NCI-H2196 (cell line): ENCODE data around the gene TMPRSS12.
"Not testable (repeated sequence)": the region's sequence is repeated elsewhere in the genome, so short reads cannot be mapped to it uniquely, and the experiment has no call there.

Source experiments
- DNase-seq: peaks from one replicate; lab custom pipeline; 2025; ENCODE audit not compliant: unreplicated experiment; lab: John Stamatoyannopoulos, UW

The TMPRSS12 gene

DNA sequence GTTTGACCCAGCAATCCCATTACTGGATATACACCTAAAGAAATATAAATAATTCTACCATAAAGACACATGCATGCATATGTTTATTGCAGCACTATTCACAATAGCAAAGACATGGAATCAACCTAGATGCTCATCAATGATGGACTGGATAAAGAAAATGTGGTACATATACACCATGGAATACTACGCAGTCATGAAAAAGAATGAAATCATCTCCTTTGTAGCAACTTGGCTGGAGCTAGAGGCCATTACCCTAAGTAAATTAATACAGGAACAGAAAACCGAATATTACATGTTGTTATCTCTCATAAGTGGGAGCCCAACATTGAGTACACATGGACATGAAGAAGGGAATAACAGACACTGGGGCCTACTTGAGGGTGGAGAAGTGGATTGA, 13.0 kb downstream of the TMPRSS12 start:
- not testable (repeated sequence) for DNase-seq

DNA sequence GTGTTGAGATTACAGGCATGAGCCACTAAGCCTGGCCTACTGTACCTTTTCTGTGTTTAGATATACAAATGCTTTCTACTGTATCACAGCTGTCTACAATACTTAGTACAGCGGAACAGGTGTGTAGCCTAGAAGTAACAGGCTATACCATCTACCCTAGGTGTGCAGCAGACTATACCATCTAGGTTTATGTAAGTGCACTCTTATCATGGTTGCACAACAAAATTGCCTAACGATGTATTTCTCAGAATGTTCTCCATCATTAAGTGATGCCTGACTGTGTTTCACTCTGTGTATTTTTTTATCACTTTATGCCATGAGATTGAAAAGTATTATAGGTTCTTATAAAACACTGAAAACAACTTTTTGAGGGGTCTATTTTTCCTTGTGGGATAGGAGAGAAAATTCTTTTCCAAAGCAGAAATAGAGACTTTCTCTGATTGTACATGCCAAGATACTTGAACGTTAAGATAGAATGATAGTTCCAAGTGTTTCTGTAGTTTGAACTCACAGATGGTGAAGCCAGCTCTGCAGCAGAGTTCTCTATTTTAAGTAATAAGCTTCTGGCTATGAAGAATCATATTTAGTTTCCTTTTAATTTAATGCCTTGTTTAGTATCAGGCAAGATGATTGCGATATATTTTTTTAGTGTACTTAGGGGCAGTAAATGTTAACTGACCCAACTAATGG, 17.0 kb downstream of the TMPRSS12 start:
- no peak for DNase-seq

DNA sequence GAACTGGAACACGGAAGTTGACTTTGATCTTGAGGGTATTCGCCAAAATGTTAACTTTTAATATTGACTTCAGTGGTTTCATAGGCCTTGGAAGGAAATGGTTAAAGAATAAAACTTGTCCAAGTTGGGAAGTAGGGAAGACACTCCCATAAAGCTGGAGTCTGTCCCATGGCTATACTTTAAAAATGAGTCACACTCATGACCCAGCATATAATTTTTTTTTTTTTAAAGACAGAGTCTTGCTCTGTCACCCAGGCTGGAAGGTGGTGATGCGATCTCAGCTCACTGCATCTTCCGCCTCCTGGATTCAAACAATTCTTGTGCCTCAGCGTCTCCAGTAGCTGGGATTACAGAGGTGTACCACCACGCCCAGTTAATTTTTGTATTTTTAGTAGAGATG, 19.6 kb downstream of the TMPRSS12 start:
- DNase-seq, result no peak

DNA sequence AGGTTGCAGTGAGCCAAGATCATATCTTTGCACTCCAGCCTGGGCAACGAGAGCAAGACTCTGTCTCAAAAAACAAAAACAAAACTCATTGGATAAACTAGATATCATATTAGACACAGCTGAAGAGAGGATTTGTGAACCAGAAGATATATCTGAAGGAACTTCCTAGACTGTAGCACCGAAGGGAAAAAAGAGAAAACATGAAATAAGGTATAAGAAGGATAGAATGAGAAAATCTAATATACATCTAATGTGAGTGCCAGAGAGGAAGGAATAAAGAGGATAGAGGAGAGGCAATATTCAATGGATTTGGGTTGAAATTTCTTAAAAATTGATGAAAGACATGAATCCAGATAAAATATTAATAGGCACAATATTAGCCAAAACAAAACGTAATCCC, 22.5 kb downstream of the TMPRSS12 start:
- no peak for DNase-seq

DNA sequence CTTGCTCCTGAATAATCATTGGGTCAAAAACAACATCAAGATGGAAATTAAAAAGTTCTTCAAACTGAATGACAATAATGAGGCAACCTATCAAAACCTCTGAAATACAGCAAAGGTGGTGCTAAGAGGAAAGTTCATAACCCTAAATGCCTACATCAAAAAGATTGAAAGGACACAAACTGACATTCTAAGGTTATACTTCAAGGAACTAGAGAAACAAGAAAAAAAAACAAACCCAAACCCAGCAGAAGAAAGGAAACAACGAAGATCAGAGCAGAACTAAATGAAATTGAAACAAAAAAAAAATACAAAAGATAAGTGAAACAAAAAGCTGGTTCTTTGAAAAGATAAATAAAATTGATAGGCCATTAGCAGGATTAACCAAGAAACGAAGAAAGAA, 26.2 kb downstream of the TMPRSS12 start:
- DNase-seq, result not testable (repeated sequence)

DNA sequence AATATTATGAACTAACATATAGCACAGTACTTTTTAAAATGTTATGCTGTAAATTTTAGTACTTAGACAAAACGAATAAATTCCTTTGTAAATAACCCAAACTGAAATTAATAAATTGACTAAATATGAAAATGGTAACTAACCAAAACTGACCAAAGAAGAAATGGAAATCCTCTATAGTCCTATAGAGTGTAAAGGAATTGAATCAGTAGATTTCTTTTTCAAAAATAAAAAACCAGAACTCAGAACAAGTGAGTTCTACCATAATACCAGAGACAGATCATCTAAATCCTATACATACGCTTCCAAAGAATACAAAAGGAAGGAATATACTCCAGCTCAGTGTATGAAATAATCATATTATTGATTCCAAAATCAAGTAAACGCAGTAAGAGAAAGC, 39.8 kb downstream of the TMPRSS12 start:
- DNase-seq, result no peak

DNA sequence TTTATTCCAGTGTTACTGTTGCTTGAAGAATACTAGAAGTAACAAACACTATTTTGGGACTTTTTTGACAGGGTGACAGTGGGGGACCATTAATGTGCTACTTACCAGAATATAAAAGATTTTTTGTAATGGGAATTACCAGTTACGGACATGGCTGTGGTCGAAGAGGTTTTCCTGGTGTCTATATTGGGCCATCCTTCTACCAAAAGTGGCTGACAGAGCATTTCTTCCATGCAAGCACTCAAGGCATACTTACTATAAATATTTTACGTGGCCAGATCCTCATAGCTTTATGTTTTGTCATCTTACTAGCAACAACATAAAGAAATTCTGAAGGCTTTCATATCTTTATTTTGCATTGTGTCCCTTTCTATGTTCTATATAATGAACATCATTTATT, 44.5 kb downstream of the TMPRSS12 start:
- no peak for DNase-seq

DNA sequence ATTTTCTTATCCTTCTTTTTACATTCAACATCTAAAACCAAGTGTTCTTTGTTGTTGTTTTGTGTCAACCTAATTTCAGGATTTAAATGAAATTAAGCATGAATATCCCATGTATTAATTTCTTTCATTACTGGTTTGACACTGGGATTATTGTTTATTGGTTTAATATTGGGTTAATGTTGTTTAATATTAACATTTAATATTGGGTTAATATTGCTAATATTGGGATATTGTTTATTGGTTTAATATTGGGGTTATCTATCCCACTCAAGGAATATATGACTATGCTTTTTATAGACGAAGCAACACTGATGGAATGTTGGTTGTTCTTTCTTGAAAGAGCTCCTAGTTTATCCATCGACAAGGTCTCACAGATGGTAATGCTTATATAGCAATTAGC, 45.9 kb downstream of the TMPRSS12 start:
- DNase-seq, result no peak

DNA sequence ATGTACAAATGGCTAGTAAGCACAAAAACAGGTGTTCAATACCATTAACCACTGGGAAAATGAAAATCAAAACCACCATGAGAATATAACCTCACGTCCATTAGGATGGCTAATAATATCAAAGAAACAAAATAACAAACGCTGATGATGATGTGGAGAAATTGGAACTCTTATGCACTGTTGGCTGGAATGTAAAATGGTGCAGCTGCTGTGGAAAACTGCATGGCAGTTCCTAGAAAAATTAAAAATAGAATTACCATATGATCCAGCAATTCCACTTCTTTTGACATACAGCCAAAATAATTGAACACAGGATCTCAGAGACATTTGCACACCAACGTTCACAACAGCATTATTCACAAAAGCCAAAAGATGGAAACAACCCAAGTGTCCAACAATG, 51.5 kb downstream of the TMPRSS12 start:
- no peak for DNase-seq

DNA sequence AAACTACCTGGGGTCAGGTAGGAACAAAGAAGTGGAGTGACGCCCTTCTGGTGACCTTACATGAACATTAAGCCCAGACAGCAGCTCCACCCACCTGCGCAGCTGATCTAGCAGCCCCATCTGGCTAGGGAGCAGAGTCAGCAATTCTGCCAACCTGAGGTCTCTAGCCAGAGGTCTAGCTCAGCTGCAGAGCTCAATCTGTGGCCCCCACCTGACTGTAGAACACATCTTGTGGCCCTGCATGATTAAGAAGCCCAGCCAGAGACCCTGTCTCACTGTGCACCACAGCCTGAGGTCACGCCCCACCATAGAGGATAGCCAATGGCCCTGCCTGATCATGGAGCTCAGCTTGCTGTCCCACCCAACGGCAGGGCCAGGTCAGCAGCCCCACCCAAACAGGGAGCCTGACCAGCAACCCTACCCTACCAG, 59.0 kb downstream of the TMPRSS12 start:
- DNase-seq, result no peak

DNA sequence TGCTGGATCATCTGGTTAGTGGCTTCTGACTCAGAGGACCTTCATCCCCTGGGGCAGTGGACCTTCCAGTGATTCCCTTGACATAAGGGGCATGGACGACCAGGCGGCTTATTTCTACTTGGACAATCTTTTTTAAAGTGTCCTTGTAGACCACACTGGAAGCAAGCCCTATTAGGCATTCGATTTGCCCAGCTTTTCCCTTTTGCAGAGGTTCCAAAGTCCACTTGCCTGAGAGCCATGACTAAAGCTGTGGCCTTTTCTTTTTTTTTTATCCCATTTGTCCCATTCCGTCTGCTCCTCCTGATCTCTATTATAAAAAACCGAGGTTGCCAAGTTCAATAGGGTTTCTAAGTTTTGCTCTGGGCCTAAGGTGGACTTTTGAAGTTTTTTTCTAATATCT, 65.8 kb downstream of the TMPRSS12 start:
- DNase-seq, result not testable (repeated sequence)

DNA sequence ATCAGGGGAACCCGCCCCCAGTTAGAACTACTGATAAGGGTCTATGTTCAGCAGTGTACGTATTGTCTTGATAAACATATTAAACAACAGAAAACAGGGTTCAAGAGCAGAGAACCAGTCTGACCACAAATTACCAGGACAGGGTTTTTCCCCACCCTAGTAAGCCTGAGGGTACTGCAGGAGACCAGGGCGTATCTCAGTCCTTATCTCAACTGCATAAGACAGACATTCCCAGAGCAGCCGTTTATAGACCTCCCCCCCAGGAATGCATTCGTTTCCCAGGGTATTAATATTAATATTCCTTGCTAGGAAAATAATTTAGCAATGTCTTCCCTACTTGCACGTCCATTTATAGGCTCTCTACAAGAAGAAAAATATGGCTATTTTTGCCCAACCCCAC, 69.6 kb downstream of the TMPRSS12 start:
- DNase-seq, result not testable (repeated sequence)

DNA sequence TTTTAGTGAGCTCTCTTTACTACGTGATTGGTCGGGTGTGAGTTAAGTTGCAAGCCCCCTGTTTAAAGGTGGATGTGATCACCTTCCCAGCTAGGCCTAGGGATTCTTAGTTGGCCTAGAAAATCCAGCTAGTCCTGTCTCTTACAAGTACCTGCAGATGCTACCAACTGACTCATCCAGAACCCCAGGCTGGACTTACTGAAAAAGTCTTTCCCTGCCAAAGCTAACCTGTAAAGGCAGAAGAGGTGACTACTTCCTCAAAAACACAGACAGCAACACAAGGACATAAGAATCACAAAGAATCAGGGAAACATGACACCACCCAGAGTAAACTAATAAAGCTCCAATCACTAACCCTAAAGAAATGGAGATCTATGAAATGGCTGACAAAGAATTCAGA, 70.5 kb downstream of the TMPRSS12 start:
- no peak for DNase-seq

DNA sequence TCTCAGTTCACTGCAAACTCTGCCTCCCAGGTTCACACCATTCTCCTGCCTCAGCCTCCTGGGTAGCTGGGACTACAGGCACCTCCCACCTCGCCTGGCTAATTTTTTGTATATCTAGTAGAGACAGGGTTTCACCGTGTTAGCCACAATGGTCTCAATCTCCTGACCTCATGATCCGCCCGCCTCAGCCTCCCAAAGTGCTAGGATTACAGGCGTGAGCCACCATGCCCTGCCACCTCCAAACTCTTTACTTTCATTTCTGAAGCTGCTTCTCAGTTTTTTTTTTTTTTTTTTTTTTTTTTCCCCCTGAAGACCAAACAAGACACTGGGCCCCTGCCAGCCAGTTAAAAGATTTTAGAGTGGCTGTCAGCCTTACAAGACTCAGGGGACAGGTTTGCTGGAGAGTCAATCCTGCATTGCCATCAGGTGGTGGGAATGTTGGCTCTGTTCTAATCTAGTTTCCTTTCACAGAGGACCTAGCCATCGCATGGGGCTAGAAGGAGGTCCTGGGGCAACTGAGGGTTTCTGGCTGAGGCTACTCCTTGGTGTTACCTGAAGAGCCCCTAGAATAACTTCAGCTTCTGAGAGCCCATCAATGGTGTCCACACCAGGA, 72.3 kb downstream of the TMPRSS12 start:
- DNase-seq, result no peak

DNA sequence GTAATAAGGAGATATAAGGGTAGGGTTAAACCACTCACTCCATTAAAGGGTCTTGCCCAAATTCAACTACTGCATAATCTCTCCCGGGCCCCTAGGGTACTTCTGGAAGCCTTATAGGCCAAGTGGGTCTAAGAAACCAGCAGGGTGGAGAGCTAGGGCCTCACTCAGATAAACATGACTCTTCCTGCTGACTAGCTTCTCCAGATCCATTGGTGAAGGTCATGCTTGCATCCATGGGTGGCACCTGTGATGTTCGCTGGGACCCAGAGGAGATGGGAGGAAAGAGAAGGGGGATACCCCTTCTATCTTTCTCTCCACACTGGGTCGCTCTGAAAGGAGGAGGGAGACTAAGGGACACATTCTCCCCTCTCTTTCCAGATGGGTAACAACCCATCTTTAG, 73.6 kb downstream of the TMPRSS12 start:
- DNase-seq, result no peak

DNA sequence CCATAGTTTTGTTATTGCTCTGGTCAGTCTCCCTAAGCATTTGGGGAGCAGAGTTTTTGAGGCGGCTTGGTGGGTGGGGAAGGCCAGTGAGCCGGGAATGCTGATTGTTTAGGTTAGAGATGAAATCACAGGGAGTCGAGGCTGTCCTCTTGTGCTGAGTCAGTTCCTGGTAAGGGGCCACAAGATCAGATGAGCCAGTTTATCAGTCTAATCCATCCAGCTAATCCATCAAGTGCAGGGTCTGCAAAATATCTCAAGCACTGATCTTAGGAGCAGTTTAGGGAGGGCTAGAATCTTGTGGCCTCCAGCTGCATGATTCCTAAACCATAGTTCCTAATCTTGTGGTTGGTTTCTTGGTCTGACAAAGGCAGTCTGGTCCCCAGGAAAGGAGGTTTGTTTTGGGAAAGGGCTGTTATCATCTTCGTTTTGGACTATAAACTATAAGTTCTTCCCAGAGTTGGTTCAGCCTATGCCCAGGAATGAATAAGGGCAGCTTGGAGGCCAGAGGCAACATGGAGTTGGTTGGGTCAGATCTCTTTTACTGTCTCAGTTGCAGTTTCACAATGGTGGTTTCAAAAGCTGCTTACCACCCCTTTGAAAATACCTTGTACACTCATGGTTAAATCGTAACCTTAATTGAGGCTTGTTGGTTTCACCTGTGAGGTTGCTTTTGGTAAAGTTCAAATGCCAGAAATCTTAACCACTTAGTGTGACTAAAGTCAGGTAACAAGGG, 76.0 kb downstream of the TMPRSS12 start:
- no peak for DNase-seq

DNA sequence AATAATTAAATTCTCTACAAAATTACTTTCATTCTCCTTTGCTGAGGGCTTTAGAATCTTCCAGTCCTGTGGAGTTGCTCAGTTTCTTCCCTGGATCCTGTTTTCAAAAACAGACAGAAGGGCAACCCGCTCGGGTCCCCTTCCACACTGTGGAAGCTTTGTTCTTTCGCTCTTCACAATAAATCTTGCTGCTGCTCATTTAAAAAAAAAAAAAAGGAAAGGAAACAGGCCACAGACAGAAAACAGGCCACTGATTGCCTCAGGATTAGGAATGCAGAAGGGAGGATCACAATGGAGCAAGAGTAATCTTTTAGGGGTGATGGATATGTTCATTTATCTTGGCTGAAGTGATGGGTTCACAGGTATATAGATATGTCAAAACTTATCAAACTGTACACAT, 80.1 kb downstream of the TMPRSS12 start:
- no peak for DNase-seq

DNA sequence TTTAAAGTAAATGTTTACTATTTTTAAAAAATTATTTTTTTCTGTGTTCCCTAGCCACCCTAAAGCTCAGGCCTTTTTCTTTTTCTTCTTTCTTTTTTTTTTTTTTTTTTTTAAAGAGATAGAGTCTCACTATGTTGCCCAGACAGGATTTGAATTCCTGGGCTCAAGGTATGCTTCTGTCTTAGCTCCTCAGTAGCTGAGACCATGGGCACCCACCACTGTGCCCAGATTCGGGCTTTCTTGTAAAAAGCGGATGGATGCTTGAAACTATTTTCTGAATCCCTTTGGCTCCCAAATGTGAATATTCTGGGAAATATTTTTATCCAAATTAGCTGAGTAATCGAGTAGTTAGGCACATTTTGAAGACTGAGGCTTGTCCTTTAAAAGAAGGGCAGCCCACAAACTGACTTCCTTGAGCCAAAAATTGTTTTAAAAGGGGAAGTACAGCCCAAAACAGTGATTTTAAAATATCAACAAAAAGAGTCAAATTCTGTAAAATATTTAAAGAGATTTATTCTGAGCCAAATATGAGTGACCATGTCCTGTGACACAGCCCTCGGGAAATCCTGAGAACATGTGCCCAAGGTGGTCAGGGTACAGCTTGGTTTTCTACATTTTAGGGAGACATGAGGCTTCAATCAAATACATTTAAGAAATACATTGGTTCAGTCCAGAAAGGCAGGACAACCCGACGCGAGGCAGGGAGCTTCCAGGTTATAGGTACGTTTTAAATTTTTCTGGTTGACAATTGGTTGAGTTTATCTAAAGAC, 80.8 kb downstream of the TMPRSS12 start:
- no peak for DNase-seq

DNA sequence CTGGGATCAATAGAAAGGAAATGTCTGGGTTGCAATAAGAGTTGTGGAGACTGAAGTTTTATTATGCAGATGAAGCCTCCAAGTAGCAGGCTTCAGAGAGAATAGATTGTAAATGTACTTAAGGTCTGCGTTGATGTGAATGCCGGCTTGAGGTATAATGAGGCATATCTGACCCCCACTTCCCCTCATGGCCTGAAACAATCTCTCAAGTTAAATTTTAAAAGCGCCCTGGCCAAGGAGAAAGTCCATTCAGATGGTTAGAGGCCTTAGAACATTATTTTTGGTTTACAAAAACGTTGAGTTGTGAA, 81.4 kb downstream of the TMPRSS12 start:
- no peak for DNase-seq

DNA sequence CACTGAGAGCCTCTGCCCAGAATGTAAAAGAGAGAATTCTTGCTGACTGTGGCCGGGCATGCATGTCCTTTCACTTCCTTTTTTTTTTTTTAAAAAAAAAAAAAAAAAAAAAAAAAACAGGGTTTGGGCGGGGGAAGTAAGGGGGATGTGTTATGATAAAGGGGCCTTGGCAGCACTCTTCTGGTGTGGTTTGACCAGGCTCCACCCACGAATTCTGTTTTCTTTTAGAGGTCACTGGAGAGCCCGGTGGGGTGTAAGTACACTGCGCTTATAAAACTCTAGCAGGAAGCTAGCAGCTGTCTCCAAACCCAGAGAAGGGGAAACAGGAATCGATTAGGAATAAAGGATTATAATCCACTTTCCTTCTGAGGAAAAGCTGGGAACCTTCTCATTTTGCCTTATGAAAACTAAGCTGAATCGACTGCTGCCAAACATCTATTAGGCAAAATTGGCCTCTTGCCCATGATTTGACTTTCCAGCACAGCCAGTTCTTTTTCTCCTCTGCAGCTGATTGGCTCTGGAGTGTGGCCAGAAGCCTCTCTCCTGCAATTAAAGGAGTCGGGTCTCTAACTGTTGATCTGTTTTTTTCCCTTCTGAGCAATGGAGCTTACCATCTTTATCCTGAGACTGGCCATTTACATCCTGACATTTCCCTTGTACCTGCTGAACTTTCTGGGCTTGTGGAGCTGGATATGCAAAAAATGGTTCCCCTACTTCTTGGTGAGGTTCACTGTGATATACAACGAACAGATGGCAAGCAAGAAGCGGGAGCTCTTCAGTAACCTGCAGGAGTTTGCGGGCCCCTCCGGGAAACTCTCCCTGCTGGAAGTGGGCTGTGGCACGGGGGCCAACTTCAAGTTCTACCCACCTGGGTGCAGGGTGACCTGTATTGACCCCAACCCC, 82.0 kb downstream of the TMPRSS12 start:
- DNase-seq, result peak; percentile 88

DNA sequence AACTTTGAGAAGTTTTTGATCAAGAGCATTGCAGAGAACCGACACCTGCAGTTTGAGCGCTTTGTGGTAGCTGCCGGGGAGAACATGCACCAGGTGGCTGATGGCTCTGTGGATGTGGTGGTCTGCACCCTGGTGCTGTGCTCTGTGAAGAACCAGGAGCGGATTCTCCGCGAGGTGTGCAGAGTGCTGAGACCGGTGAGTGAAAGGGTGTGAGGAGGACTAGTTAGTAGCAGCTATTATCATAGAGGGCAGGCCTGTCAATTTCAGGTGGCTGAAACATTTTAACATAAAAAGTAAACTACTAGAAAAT, 82.6 kb downstream of the TMPRSS12 start:
- no peak for DNase-seq
